Panc1 (cell line): Measurements from ENCODE around the gene TARBP2. TPM values are rescaled to one million over a fixed set of nuclear protein-coding genes. Genes with fewer than 3 reads are reported as not detected.

ENCODE experiments used
- ATAC-seq: fragments of 200-7000 bp; cut with Tn5 transposase; 2 replicates; pipeline ENCODE4 v1.9.1; 2020; ENCODE audit warnings: mild to moderate bottlenecking, moderate library complexity
- BruUV-seq: library from RNA; stranded (reverse); fragments of 400-500 nt; replicated peaks from 2 replicates; lab custom pipeline; 2021; lab: Mats Ljungman, UMichigan
- CTCF ChIA-PET: fragments of 300-600 bp; sonication (Branson Sonifier 250); formaldehyde crosslinking; loops from one replicate; lab custom pipeline; 2022; ENCODE audit warnings: antibody characterized with exemption; lab: Charles Lee
- POLR2A ChIA-PET: fragments of 300-600 bp; sonication (Branson Sonifier 250); formaldehyde crosslinking; loops from one replicate; lab custom pipeline; 2022; ENCODE audit warnings: antibody characterized with exemption; lab: Charles Lee
- DNase-seq: peaks from one replicate; pipeline ENCODE4 v3.0.0-alpha.2; 2010; ENCODE audit warnings: low read depth, low spot score
- H3K27ac ChIP-seq: 2 replicates; pipeline ENCODE4 v1.5.1; 2011; ENCODE audit warnings: mild to moderate bottlenecking, low read length, inconsistent platforms
- H3K27me3 ChIP-seq: fragments of 200-500 bp; sonication (Bioruptor generic); 2 replicates; pipeline ENCODE4 v1.6.0; 2014; ENCODE audit warnings: low read length, inconsistent platforms; ENCODE audit not compliant: control insufficient read depth, insufficient read depth
- H3K36me3 ChIP-seq: fragments of 200-500 bp; sonication (Bioruptor generic); 2 replicates; pipeline ENCODE4 v1.5.1; 2014; ENCODE audit warnings: inconsistent platforms, mild to moderate bottlenecking, low read length, moderate library complexity; ENCODE audit not compliant: control insufficient read depth, insufficient read depth
- H3K4me1 ChIP-seq: 2 replicates; pipeline ENCODE4 v1.5.1; 2011; ENCODE audit warnings: inconsistent platforms, mild to moderate bottlenecking, low read length, moderate library complexity; ENCODE audit not compliant: control insufficient read depth, insufficient read depth
- H3K4me3 ChIP-seq, 2 experiments: 2 replicates each; pipeline ENCODE4 v1.5.1; 2011 to 2012; ENCODE audit warnings: low read depth in 2 of 2, low read length in 2 of 2, mild to moderate bottlenecking in 2 of 2, inconsistent platforms in 1 of 2, moderate library complexity in 1 of 2
- H3K9me3 ChIP-seq: fragments of 200-500 bp; sonication (Bioruptor generic); 2 replicates; pipeline ENCODE4 v1.5.1; 2014; ENCODE audit warnings: low read depth, mild to moderate bottlenecking, inconsistent platforms, low read length, moderate library complexity; ENCODE audit not compliant: control insufficient read depth, insufficient read depth
- CTCF ChIP-seq: fragments of 450-650 bp; IDR thresholded peaks from 2 replicates; pipeline ENCODE4 v1.5.1; 2017; ENCODE audit warnings: mild to moderate bottlenecking
- POLR2AphosphoS5 ChIP-seq: IDR thresholded peaks from 2 replicates; pipeline ENCODE4 v1.6.1; 2012; ENCODE audit warnings: mild to moderate bottlenecking, low read depth, low read length, moderate library complexity
- SIN3A ChIP-seq: IDR thresholded peaks from 2 replicates; pipeline ENCODE4 v1.6.1; 2012; ENCODE audit warnings: low read depth, mild to moderate bottlenecking, low read length, moderate library complexity, borderline replicate concordance; ENCODE audit not compliant: insufficient read depth
- TCF7L2 ChIP-seq: IDR thresholded peaks from 2 replicates; pipeline ENCODE4 v1.6.1; 2011; ENCODE audit warnings: mild to moderate bottlenecking, low read depth, low read length, inconsistent platforms
- in situ Hi-C: cut with HindIII; loops from 2 replicates; pipeline ENCODE4 v1.10.0; 2016; ENCODE audit warnings: low sequenced_read_pairs, low pct_unique_long_range_greater_than_20kb
- intact Hi-C: fragments of 100-400 bp; cut with micrococcal nuclease; formaldehyde crosslinking; loops from one replicate; pipeline ENCODE4 v1.10.0; 2022; ENCODE audit not compliant: unreplicated experiment
- total RNA-seq: library from RNA; stranded (reverse); gene quantifications from one replicate; pipeline ENCODE4 v1.2.1, GENCODE V29; 2021; ENCODE audit not compliant: unreplicated experiment
- TF ChIP-seq, protein P1 (sequence below), 2 experiments: IDR thresholded peaks; 2 replicates each; pipeline ENCODE4 v1.6.1; 2011 to 2012; ENCODE audit warnings: low read depth in 2 of 2, control low read depth in 1 of 2, low read length in 1 of 2, mild to moderate bottlenecking in 1 of 2, moderate library complexity in 1 of 2; ENCODE audit not compliant: insufficient read depth in 1 of 2

The TARBP2 gene
- total RNA-seq, 1 experiment from 2014 or later: 67.3 TPM

DNA sequence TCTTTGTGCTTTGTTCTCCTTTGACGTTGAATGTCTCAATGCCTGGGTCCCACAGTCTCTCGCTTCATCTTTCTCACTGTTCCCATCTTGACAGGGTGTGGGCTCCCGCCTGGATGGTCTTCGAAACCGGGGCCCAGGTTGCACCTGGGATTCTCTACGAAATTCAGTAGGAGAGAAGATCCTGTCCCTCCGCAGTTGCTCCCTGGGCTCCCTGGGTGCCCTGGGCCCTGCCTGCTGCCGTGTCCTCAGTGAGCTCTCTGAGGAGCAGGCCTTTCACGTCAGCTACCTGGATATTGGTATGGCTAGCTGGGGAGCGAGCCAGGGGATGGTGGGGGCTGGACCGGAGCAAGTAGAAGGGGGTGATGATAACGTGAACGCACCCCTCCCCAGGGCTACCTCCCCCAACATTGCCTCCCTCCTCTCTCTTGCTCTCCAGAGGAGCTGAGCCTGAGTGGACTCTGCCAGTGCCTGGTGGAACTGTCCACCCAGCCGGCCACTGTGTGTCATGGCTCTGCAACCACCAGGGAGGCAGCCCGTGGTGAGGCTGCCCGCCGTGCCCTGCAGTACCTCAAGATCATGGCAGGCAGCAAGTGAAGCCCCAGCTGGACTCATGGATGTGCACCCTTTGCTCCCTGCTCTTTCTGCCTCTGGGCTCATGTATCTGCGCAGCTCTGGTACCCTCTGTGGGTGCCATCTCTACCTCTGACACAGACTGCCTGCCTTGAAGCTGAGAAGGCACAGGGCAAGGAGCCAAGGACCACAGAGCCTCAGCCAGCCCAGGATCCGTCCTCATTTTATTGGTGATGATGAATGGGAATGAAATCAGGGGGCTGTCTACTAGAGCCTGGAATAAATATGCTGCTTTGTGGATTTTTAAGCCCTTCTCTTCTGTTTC is 4.7 kb downstream of the TARBP2 start:
- H3K27me3 ChIP-seq: no peaks in the 10 kb centered on the region
- ChIA-PET POLR2A (no interaction called here), CTCF (no interaction called here)
- H3K27ac ChIP-seq: no peak overlapping the region
- H3K4me1 ChIP-seq: peaks cover 21% of the 10 kb centered on the region
- DNase-seq (no peak), ATAC-seq (no peak)
- no peak overlapping the region for H3K4me3 ChIP-seq
- BruUV-seq: no TSS peak
- no peaks in the 10 kb centered on the region; the same call in none of the 2 replicates for H3K36me3 ChIP-seq
- intact Hi-C loops (loop anchor here (5.0 kb wide), 1 partner anchor 184 kb away; the partner anchor contains the start of gene AAAS), in situ Hi-C loops (no loop called here)
- no peaks in the 10 kb centered on the region for H3K9me3 ChIP-seq
- TF ChIP-seq SIN3A (no peak), CTCF (no peak), POLR2AphosphoS5 (no peak), TCF7L2 (no peak)
- TF ChIP-seq, protein P1, sequence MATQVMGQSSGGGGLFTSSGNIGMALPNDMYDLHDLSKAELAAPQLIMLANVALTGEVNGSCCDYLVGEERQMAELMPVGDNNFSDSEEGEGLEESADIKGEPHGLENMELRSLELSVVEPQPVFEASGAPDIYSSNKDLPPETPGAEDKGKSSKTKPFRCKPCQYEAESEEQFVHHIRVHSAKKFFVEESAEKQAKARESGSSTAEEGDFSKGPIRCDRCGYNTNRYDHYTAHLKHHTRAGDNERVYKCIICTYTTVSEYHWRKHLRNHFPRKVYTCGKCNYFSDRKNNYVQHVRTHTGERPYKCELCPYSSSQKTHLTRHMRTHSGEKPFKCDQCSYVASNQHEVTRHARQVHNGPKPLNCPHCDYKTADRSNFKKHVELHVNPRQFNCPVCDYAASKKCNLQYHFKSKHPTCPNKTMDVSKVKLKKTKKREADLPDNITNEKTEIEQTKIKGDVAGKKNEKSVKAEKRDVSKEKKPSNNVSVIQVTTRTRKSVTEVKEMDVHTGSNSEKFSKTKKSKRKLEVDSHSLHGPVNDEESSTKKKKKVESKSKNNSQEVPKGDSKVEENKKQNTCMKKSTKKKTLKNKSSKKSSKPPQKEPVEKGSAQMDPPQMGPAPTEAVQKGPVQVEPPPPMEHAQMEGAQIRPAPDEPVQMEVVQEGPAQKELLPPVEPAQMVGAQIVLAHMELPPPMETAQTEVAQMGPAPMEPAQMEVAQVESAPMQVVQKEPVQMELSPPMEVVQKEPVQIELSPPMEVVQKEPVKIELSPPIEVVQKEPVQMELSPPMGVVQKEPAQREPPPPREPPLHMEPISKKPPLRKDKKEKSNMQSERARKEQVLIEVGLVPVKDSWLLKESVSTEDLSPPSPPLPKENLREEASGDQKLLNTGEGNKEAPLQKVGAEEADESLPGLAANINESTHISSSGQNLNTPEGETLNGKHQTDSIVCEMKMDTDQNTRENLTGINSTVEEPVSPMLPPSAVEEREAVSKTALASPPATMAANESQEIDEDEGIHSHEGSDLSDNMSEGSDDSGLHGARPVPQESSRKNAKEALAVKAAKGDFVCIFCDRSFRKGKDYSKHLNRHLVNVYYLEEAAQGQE (IDR thresholded peaks at IDR 0.05; ENCODE audit: insufficient read depth in 1 of 2, low read depth in 2 of 2, low read length in 1 of 2): no peak

DNA sequence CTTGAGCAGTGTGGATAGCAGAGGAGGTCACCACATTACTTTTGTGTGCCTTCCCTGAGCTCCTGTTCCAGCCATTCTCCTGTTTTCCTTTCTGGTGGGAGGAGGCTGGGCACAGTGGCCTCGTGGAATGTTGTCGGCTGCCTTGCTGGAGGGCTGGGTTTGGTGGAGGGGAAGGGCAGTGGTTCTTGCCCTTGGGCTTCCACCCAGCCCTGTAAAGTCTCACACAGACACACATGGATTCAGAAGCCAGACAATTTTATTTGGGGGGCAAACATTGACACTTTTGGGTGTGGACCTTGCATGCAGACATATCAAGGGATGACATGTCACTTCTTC is 5.3 kb downstream of the TARBP2 start:
- ChIA-PET CTCF (no interaction called here), POLR2A (no interaction called here)
- no peaks in the 10 kb centered on the region for H3K9me3 ChIP-seq
- no peaks in the 10 kb centered on the region for H3K27me3 ChIP-seq
- no TSS peak for BruUV-seq
- TF ChIP-seq CTCF: no peak
- TF ChIP-seq POLR2AphosphoS5: no peak
- TF ChIP-seq SIN3A: no peak
- TF ChIP-seq, protein P1 (IDR thresholded peaks at IDR 0.05; ENCODE audit: insufficient read depth in 1 of 2, low read depth in 2 of 2, low read length in 1 of 2): no peak
- TF ChIP-seq TCF7L2: no peak
- intact Hi-C loops: loop anchor here (5.0 kb wide), 1 partner anchor 184 kb away; the partner anchor contains the start of gene AAAS
- ATAC-seq: no peak
- no peak overlapping the region for H3K4me3 ChIP-seq
- H3K27ac ChIP-seq: no peak overlapping the region
- no peaks in the 10 kb centered on the region; the same call in none of the 2 replicates for H3K36me3 ChIP-seq
- in situ Hi-C loops: no loop called here
- peaks cover 21% of the 10 kb centered on the region for H3K4me1 ChIP-seq
- DNase-seq: no peak
